Fibroblast of the conjunctiva (primary cell): ENCODE data around the gene PPP2R3A.
A peak's percentile ranks its signal among the peaks of the same experiment; 100 is the strongest.
"Not testable (repeated sequence)": the region's sequence is repeated elsewhere in the genome, so short reads cannot be mapped to it uniquely, and the experiment has no call there.

Source experiments
- DNase-seq: peaks from one replicate; pipeline ENCODE4 v3.0.0-alpha.2; 2010; ENCODE audit warnings: low read depth

PPP2R3A gene

GRCh38 chr3:135965506-135966270, at the start of gene PPP2R3A:
PPP2R3A (plus strand) TSS chr3:135965728; CDS start chr3:136001499, 35,771 bp downstream.
- peak; percentile 65 for DNase-seq

GRCh38 chr3:135916310-135916709, 49.2 kb upstream of the PPP2R3A start:
- DNase-seq = no peak

- no peak for DNase-seq
Measured at GRCh38 chr3:135917076-135917475, 48.5 kb upstream of the PPP2R3A start.

GRCh38 chr3:135917927-135918597, 47.5 kb upstream of the PPP2R3A start:
- no peak for DNase-seq

- peak; percentile 40 for DNase-seq
Measured at GRCh38 chr3:135918600-135918999, 46.9 kb upstream of the PPP2R3A start.

- no peak for DNase-seq
Measured at GRCh38 chr3:135920275-135920674, 45.3 kb upstream of the PPP2R3A start.

GRCh38 chr3:135922903-135923250, 42.7 kb upstream of the PPP2R3A start:
- no peak for DNase-seq

- DNase-seq = no peak
Measured at GRCh38 chr3:135924506-135924905, 41.0 kb upstream of the PPP2R3A start.

- DNase-seq = no peak
Measured at GRCh38 chr3:135926664-135927063, 38.9 kb upstream of the PPP2R3A start.

GRCh38 chr3:135927155-135927554, 38.4 kb upstream of the PPP2R3A start:
- peak; percentile 79 for DNase-seq

GRCh38 chr3:135929670-135930069, 35.9 kb upstream of the PPP2R3A start:
- peak; percentile 53 for DNase-seq

- no peak for DNase-seq
Measured at GRCh38 chr3:135930255-135930654, 35.3 kb upstream of the PPP2R3A start.

- not testable (repeated sequence) for DNase-seq
Measured at GRCh38 chr3:135935171-135935570, 30.4 kb upstream of the PPP2R3A start.

GRCh38 chr3:135937766-135938165, 27.8 kb upstream of the PPP2R3A start:
- DNase-seq = not testable (repeated sequence)

GRCh38 chr3:135944831-135945230, 20.7 kb upstream of the PPP2R3A start:
- DNase-seq = no peak

- no peak for DNase-seq
Measured at GRCh38 chr3:135950941-135951340, 14.6 kb upstream of the PPP2R3A start.

GRCh38 chr3:135964160-135964955, 1.2 kb upstream of the PPP2R3A start:
- no peak for DNase-seq

- DNase-seq = no peak
Measured at GRCh38 chr3:135965129-135965505, 411 bp upstream of the PPP2R3A start.

GRCh38 chr3:135966271-135966961, 888 bp downstream of the PPP2R3A start:
- no peak for DNase-seq

- DNase-seq = no peak
Measured at GRCh38 chr3:135966962-135967274, 1.4 kb downstream of the PPP2R3A start.

- no peak for DNase-seq
Measured at GRCh38 chr3:135967867-135968266, 2.3 kb downstream of the PPP2R3A start.

GRCh38 chr3:135970506-135971116, 5.1 kb downstream of the PPP2R3A start:
- DNase-seq = no peak
